ENCODE data around the gene FOXK1. TPM values are rescaled to one million over a fixed set of nuclear protein-coding genes. Genes with fewer than 3 reads are reported as not detected.

FOXK1 gene
- total and polyA plus RNA-seq, 12 donors = 3.6 to 30.6 (median 24.2) TPM

DNA sequence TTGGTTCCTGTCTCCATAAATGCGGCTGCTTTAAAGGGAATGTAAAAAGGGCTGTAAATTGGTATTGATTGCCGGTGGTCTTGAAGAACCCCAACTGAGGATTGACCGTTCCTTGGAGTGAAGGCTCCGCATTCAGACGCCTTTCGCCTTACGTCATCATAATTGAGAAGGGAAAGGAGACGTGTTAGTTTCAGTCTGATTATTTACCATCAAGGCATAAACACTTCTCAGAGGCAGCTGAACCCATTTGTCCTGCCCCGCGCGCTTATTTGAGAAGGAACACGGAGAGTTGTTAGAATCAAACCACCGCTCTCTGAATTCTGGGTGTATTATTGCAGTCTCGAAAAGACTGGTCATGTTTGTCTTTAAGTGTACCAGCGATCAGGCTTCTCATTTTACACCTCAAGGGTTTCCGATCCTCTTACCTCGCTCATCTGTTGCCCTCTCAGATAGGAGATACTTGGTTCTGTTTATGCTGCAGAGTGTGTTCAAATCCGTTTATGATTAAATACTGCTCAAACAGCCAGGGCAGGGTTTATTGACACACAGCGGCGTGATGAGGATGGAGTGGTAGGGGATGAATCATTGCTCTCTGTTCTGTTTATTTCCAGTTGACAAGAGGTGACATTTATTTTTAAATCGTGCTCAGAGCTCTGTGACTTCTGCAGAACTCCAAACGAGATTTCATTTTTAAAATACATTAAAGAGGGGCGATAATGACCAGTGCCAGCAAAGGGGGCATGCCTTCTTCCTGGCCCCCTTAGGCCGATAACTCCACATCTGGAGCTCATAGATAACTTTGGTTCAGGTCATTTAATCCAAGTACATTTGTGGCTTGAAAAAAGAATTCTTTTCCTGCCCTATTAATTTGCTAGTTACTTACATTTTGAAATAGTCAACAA, 30.4 kb downstream of the FOXK1 start:
- ATAC-seq = peak in 5 of 8 donors; percentile 14 to 42 (median 33)
- Histone ChIP-seq H3K27ac (peak overlapping the region in 8 of 10 donors; percentile 11 to 45 (median 36)), H3K4me1 (peaks cover 16 to 80% (median 55%) of the 10 kb centered on the region in 9 donors)

GRCh38 chr7:4713183-4713784, 31.2 kb downstream of the FOXK1 start:
- H3K4me1 ChIP-seq = peaks cover 9 to 72% (median 48%) of the 10 kb centered on the region in 9 donors
- peak overlapping the region in 8 of 10 donors; percentile 11 to 45 (median 36) for H3K27ac ChIP-seq
- peak overlapping the region in 1 of 10 donors; percentile 3 for H3K4me3 ChIP-seq
- WGBS, 2 donors = 86 to 90% methylated on average over 27 of the region's 27 CpGs
- DNase-seq (no peak), ATAC-seq (no peak)
- intact Hi-C loops (cut with DNase I) = no loop called here
- no peaks in the 10 kb centered on the region for H3K27me3 ChIP-seq
- TF ChIP-seq CTCF (IDR thresholded peaks at IDR 0.05) = no peak
- H3K36me3 ChIP-seq = peaks cover 0 to 15% (median 4%) of the 10 kb centered on the region in 9 donors
- no peaks in the 10 kb centered on the region for H3K9me3 ChIP-seq

More for the DNA sequence above, 30.4 kb downstream of the FOXK1 start:
- Histone ChIP-seq H3K27me3 (no peaks in the 10 kb centered on the region), H3K4me3 (peak overlapping the region in 1 of 10 donors; percentile 3), H3K36me3 (peaks cover 0 to 9% (median 0%) of the 10 kb centered on the region in 9 donors), H3K9me3 (no peaks in the 10 kb centered on the region)
- TF ChIP-seq CTCF (IDR thresholded peaks at IDR 0.05) = no peak
- DNase-seq = no peak
- intact Hi-C loops (cut with DNase I) = no loop called here
- WGBS, 2 donors = 80 to 81% methylated on average over 24 of the region's 24 CpGs

GRCh38 chr7:4714161-4714700, 32.1 kb downstream of the FOXK1 start:
- peaks cover 9 to 63% (median 42%) of the 10 kb centered on the region in 9 donors for H3K4me1 ChIP-seq
- no peaks in the 10 kb centered on the region for H3K9me3 ChIP-seq
- no peak for ATAC-seq
- no peak overlapping the region for H3K27ac ChIP-seq
- no peak for TF ChIP-seq CTCF (IDR thresholded peaks at IDR 0.05)
- H3K4me3 ChIP-seq = no peak overlapping the region
- 96 to 98% methylated on average over 15 of the region's 15 CpGs for WGBS, 2 donors
- H3K27me3 ChIP-seq = no peaks in the 10 kb centered on the region
- intact Hi-C loops (cut with DNase I) = no loop called here
- no peak for DNase-seq
- peaks cover 0 to 21% (median 4%) of the 10 kb centered on the region in 9 donors for H3K36me3 ChIP-seq

DNA sequence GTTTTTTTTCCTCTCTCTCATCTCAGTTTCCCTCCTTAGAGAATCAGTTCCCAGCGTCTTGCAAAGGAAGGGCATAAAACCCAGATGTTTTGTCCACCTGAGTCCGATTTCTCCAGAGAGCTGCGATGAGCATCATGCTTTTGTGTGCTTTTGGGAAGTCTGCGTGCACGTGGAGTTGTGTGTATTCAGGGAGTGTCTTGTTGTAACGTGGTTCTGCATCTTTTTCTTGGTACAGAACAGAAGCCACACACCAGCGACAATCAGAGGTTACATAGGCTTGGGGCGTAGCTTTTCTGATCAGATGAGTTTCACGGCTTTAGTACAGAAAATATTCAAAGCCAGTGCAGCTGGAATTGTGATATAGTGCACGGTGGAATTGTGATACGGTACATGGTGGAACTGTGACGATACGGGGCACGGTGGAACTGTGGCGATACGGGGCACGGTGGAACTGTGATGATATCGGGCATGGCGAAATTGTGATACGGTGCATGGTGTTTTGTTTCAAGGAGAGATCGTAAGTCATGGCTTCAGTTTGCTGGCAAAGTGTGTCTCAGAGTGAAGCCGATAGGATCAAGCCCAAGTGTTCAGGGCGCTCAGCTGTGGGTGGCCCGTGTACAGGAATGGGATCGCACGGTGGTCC, 32.8 kb downstream of the FOXK1 start:
- intact Hi-C loops (cut with DNase I) = loop anchor here in 1 of 10 donors (5.0 kb wide), 1 partner anchor 33 kb away; the partner anchor contains the start of gene FOXK1
- TF ChIP-seq CTCF (IDR thresholded peaks at IDR 0.05) = no peak
- DNase-seq (no peak), ATAC-seq (peak in 1 of 8 donors; percentile 2)
- H3K4me3 ChIP-seq = peak overlapping the region in 4 of 10 donors; percentile 5 to 34 (median 10)
- peaks cover 9 to 60% (median 42%) of the 10 kb centered on the region in 9 donors for H3K4me1 ChIP-seq
- 66 to 68% methylated on average over 26 of the region's 26 CpGs for WGBS, 2 donors
- H3K27me3 ChIP-seq = no peaks in the 10 kb centered on the region
- H3K36me3 ChIP-seq = peaks cover 0 to 22% (median 4%) of the 10 kb centered on the region in 9 donors
- H3K27ac ChIP-seq = peak overlapping the region in 6 of 10 donors; percentile 33 to 70 (median 52)
- H3K9me3 ChIP-seq = no peaks in the 10 kb centered on the region

All from heart right ventricle (tissue), 16 donors.